Endodermal cell (in vitro differentiated cells): ENCODE measurements around the gene EPS15. TPM values are rescaled to one million over a fixed set of nuclear protein-coding genes. Genes with fewer than 3 reads are reported as not detected.

Experiments used
- DNase-seq: peaks from one replicate; pipeline ENCODE4 v3.0.0-alpha.2; 2017
- H3K27ac ChIP-seq: 2 replicates; pipeline ENCODE4 v1.5.1; 2013; ENCODE audit warnings: mild to moderate bottlenecking, low read depth, low read length, moderate library complexity
- H3K27me3 ChIP-seq: 2 replicates; pipeline ENCODE4 v1.6.1; 2013; ENCODE audit warnings: mild to moderate bottlenecking, low read length, moderate library complexity; ENCODE audit not compliant: insufficient read depth, control insufficient read depth, poor library complexity, severe bottlenecking
- H3K36me3 ChIP-seq: 2 replicates; pipeline ENCODE4 v1.7.0; 2013; ENCODE audit warnings: mild to moderate bottlenecking, low read length, moderate library complexity; ENCODE audit not compliant: control insufficient read depth, insufficient read depth
- H3K4me1 ChIP-seq: one replicate; pipeline ENCODE4 v1.7.0; 2013; ENCODE audit warnings: low read length; ENCODE audit not compliant: control insufficient read depth, insufficient read depth
- H3K4me3 ChIP-seq: 2 replicates; pipeline ENCODE4 v1.5.1; 2013; ENCODE audit warnings: mild to moderate bottlenecking, low read length, moderate library complexity
- H3K9ac ChIP-seq: 2 replicates; pipeline ENCODE4 v1.6.1; 2013; ENCODE audit warnings: mild to moderate bottlenecking, low read length, moderate library complexity; ENCODE audit not compliant: poor library complexity, severe bottlenecking; ENCODE audit errors: extremely low read depth
- H3K9me3 ChIP-seq: 2 replicates; pipeline ENCODE4 v1.6.1; 2013; ENCODE audit warnings: mild to moderate bottlenecking, low read length, moderate library complexity; ENCODE audit not compliant: control insufficient read depth
- H3K27ac Mint-ChIP-seq: 2 replicates; pipeline ENCODE4 v1.8.0; 2020; ENCODE audit warnings: mixed read lengths
- H3K27me3 Mint-ChIP-seq: 2 replicates; pipeline ENCODE4 v1.8.0; 2021; ENCODE audit warnings: mild to moderate bottlenecking, mixed read lengths; ENCODE audit not compliant: insufficient read depth
- H3K36me3 Mint-ChIP-seq: 2 replicates; pipeline ENCODE4 v1.8.0; 2020; ENCODE audit warnings: low read depth, mixed read lengths
- H3K4me1 Mint-ChIP-seq: 2 replicates; pipeline ENCODE4 v1.8.0; 2020; ENCODE audit warnings: mixed read lengths
- H3K4me3 Mint-ChIP-seq: 2 replicates; pipeline ENCODE4 v1.8.0; 2020; ENCODE audit warnings: mild to moderate bottlenecking, moderate library complexity, mixed read lengths
- H3K9me3 Mint-ChIP-seq: 2 replicates; pipeline ENCODE4 v1.8.0; 2020; ENCODE audit warnings: mild to moderate bottlenecking, mixed read lengths
- CTCF ChIP-seq: fragments of 200-600 bp; sonication (generic); conservative IDR thresholded peaks from 2 replicates; pipeline ENCODE4 v1.5.0; 2021; ENCODE audit warnings: antibody characterized with exemption, mild to moderate bottlenecking
- WGBS, 2 experiments: methylation state at CpG; one replicate each; pipeline versions ENCODE4 v1.1.5 to v1.1.7; 2013; ENCODE audit warnings: missing lambda C conversion rate in 2 of 2, mixed read lengths in 1 of 2; ENCODE audit not compliant: insufficient coverage in 1 of 2, insufficient read length in 1 of 2; 5-methylcytosine and 5-hydroxymethylcytosine counted together
- total RNA-seq, 2 donors: library from RNA; stranded (reverse); fragmentation: NEBNext Ultra II Directional in 1 of 2; extraction: Animal tissue kit (Norgen Biotek cat#: 25700) in 1 of 2; gene quantifications; 2 replicates in 1 of 2; 3 replicates in 1 of 2; pipeline ENCODE4 v1.2.1, GENCODE V29; 2021

Gene EPS15
- total RNA-seq, 2 donors from 2014 or later, result 45.0 to 46.9 TPM

GRCh38 chr1:51526248-51526647 lies 7.2 kb upstream of the EPS15 start:
- WGBS, 2 experiments, result 89 to 100% methylated on average over 3 of the region's 3 CpGs
- H3K4me3 Mint-ChIP-seq, result no peak overlapping the region

GRCh38 chr1:51525295-51525694 lies 6.2 kb upstream of the EPS15 start:
- H3K36me3 Mint-ChIP-seq, result no peaks in the 10 kb centered on the region
- H3K27ac Mint-ChIP-seq, result no peak overlapping the region
- Histone ChIP-seq H3K36me3 (no peaks in the 10 kb centered on the region), H3K4me1 (no peaks in the 10 kb centered on the region), H3K27me3 (no peaks in the 10 kb centered on the region), H3K4me3 (no peak overlapping the region), H3K27ac (no peak overlapping the region), H3K9ac (no peak overlapping the region), H3K9me3 (no peaks in the 10 kb centered on the region)
- 79 to 94% methylated on average over 2 of the region's 2 CpGs for WGBS, 2 experiments
- no peaks in the 10 kb centered on the region for H3K9me3 Mint-ChIP-seq
- H3K4me3 Mint-ChIP-seq, result no peak overlapping the region
- no peak for DNase-seq
- H3K4me1 Mint-ChIP-seq, result peaks cover 6% of the 10 kb centered on the region
- no peaks in the 10 kb centered on the region for H3K27me3 Mint-ChIP-seq
- TF ChIP-seq CTCF, result no peak

More at GRCh38 chr1:51526248-51526647, 7.2 kb upstream of the EPS15 start:
- Mint-ChIP-seq H3K9me3 (no peaks in the 10 kb centered on the region), H3K36me3 (no peaks in the 10 kb centered on the region), H3K4me1 (peaks cover 4% of the 10 kb centered on the region), H3K27ac (no peak overlapping the region), H3K27me3 (no peaks in the 10 kb centered on the region)
- H3K27ac ChIP-seq, result no peak overlapping the region
- H3K4me3 ChIP-seq, result no peak overlapping the region
- DNase-seq, result no peak
- no peaks in the 10 kb centered on the region for H3K27me3 ChIP-seq
- no peak for TF ChIP-seq CTCF
- no peak overlapping the region for H3K9ac ChIP-seq
- H3K9me3 ChIP-seq, result no peaks in the 10 kb centered on the region
- no peaks in the 10 kb centered on the region for H3K36me3 ChIP-seq
- H3K4me1 ChIP-seq, result no peaks in the 10 kb centered on the region

GRCh38 chr1:51524817-51525216 lies 5.8 kb upstream of the EPS15 start:
- Histone ChIP-seq H3K36me3 (no peaks in the 10 kb centered on the region), H3K27me3 (no peaks in the 10 kb centered on the region), H3K4me3 (no peak overlapping the region), H3K27ac (no peak overlapping the region), H3K9ac (no peak overlapping the region), H3K4me1 (no peaks in the 10 kb centered on the region), H3K9me3 (no peaks in the 10 kb centered on the region)
- Mint-ChIP-seq H3K9me3 (no peaks in the 10 kb centered on the region), H3K27ac (no peak overlapping the region), H3K4me3 (no peak overlapping the region), H3K36me3 (no peaks in the 10 kb centered on the region), H3K4me1 (peaks cover 8% of the 10 kb centered on the region), H3K27me3 (no peaks in the 10 kb centered on the region)
- no peak for TF ChIP-seq CTCF
- 96 to 100% methylated on average over 1 of the region's 1 CpG for whole genome bisulfite sequencing, 2 experiments
- no peak for DNase-seq
